Uterus (tissue), 2 donors: ENCODE results near the gene VSX1.

ENCODE experiments used
- POLR2A ChIP-seq, 2 donors: fragments of 450-650 bp; IDR thresholded peaks; one replicate each; pipeline ENCODE4 v1.6.1; 2016; ENCODE audit warnings: antibody characterized with exemption in 2 of 2, mild to moderate bottlenecking in 1 of 2, moderate library complexity in 1 of 2
- TF ChIP-seq, protein P1 (sequence below), 4 experiments: fragments of 200-600 bp in 2 of 4; fragments of 450-650 bp in 2 of 4; sonication (generic) in 2 of 4; IDR thresholded peaks; one replicate each; pipeline ENCODE4 v1.5.1; 2016 to 2019; ENCODE audit warnings: antibody characterized with exemption in 4 of 4, mild to moderate bottlenecking in 2 of 4, moderate library complexity in 1 of 4

- no peak for TF ChIP-seq POLR2A (IDR thresholded peaks at IDR 0.05)
- TF ChIP-seq, protein P1, sequence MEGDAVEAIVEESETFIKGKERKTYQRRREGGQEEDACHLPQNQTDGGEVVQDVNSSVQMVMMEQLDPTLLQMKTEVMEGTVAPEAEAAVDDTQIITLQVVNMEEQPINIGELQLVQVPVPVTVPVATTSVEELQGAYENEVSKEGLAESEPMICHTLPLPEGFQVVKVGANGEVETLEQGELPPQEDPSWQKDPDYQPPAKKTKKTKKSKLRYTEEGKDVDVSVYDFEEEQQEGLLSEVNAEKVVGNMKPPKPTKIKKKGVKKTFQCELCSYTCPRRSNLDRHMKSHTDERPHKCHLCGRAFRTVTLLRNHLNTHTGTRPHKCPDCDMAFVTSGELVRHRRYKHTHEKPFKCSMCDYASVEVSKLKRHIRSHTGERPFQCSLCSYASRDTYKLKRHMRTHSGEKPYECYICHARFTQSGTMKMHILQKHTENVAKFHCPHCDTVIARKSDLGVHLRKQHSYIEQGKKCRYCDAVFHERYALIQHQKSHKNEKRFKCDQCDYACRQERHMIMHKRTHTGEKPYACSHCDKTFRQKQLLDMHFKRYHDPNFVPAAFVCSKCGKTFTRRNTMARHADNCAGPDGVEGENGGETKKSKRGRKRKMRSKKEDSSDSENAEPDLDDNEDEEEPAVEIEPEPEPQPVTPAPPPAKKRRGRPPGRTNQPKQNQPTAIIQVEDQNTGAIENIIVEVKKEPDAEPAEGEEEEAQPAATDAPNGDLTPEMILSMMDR (IDR thresholded peaks at IDR 0.05) = no peak
Observed at GRCh38 chr20:25052255-25053194, 29.4 kb downstream of the VSX1 start.
